Activated effector memory CD4-positive, alpha-beta T cell treated with anti-CD3 and anti-CD28 coated beads, Interleukin-2, amount 50 U/mL, for 16 hours (primary cell): ENCODE results near the gene PCDHGA9.
"Not testable (repeated sequence)": the region's sequence is repeated elsewhere in the genome, so short reads cannot be mapped to it uniquely, and the experiment has no call there.

Experiments
- DNase-seq: peaks from one replicate; pipeline ENCODE4 v3.0.0-alpha.2; 2020

Gene PCDHGA9

DNA sequence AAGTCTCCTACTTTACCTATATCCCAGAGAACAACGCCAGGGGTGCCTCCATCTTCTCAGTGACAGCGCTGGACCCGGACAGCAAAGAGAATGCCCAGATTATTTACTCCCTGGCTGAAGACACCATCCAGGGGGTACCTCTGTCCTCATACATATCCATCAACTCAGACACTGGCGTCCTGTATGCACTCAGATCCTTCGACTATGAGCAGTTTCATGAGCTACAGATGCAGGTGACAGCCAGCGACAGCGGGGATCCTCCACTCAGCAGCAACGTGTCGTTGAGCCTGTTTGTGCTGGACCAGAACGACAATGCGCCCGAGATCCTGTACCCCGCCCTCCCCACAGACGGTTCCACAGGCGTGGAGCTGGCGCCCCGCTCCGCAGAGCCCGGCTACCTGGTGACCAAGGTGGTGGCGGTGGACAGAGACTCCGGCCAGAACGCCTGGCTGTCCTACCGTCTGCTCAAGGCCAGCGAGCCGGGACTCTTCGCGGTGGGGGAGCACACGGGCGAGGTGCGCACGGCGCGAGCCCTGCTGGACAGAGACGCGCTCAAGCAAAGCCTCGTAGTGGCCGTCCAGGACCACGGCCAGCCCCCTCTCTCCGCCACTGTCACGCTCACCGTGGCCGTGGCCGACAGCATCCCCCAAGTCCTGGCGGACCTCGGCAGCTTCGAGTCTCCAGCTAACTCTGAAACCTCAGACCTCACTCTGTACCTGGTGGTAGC, 12.1 kb downstream of the PCDHGA9 start:
- not testable (repeated sequence) for DNase-seq

GRCh38 chr5:141415275-141415618, 12.7 kb downstream of the PCDHGA9 start:
- not testable (repeated sequence) for DNase-seq

GRCh38 chr5:141417494-141418172, 15.1 kb downstream of the PCDHGA9 start, which contains the start of gene PCDHGB7:
Gene PCDHGB7, plus strand, starts transcription at chr5:141417677. Its CDS starts 183 bp downstream, at chr5:141417860.
- peak; percentile 80 for DNase-seq

DNA sequence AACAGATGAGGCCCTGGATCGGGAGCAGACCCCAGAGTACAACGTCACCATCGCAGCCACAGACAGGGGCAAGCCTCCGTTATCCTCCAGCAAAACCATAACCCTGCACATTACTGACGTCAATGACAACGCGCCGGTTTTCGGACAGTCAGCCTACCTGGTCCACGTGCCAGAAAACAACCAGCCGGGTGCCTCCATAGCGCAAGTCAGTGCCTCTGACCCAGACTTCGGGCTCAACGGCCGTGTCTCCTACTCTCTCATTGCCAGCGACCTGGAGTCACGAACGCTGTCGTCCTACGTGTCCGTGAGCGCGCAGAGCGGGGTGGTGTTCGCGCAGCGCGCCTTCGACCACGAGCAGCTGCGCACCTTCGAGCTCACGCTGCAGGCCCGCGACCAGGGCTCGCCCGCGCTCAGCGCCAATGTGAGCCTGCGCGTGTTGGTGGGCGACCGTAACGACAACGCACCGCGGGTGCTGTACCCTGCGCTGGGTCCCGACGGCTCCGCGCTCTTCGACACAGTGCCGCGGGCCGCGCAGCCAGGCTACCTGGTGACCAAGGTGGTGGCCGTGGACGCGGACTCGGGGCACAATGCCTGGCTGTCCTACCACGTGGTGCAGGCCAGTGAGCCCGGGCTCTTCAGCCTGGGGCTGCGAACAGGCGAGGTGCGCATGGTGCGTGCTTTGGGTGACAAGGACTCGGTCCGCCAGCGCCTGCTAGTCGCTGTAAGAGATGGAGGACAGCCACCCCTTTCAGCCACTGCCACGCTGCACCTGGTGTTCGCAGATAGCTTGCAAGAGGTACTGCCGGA, 16.7 kb downstream of the PCDHGA9 start:
- no peak for DNase-seq

DNA sequence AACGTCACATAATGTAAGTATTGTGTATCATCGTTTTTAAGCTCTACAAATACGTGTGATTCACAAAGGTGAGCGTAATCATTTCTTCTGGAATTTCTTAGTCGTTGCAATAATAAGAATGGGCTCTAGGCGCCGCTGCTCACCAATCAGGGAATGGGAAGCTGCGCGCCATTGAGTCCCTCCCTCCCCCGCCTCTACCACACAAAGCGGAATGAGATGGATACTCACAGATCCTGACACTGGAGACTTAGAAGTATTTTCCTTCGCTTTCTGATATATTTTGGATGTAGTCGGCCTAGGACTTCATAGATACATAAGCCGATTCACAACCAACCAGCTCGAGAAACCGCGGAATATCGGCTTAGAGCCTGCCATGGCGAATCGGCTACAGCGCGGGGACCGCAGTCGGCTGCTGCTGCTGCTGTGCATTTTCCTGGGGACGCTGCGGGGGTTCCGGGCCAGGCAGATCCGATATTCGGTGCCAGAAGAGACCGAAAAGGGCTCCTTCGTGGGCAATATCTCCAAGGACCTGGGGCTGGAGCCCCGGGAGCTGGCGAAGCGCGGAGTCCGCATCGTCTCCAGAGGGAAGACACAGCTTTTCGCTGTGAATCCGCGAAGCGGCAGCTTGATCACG, 18.4 kb downstream of the PCDHGA9 start, which contains the start of gene PCDHGA11:
Gene PCDHGA11, plus strand, starts transcription at position 197 of the 634 bp plus-strand sequence. Its CDS starts 177 bp downstream, at position 374.
- no peak for DNase-seq

- no peak for DNase-seq
These were observed 18.9 kb downstream of the PCDHGA9 start for GRCh38 chr5:141421489-141421855.

DNA sequence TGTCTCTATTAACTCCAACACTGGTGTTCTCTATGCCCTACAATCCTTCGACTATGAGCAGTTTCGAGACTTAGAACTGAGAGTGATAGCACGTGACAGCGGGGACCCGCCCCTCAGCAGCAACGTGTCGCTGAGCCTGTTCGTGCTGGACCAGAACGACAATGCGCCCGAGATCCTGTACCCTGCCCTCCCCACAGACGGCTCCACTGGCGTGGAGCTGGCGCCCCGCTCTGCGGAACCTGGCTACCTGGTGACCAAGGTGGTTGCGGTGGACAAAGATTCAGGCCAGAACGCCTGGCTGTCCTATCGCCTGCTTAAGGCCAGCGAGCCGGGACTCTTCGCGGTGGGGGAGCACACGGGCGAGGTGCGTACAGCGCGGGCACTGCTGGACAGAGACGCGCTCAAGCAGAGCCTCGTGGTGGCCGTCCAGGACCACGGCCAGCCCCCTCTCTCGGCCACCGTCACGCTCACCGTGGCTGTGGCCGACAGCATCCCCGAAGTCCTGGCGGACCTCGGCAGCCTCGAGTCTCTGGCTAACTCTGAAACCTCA, 20.2 kb downstream of the PCDHGA9 start:
- no peak for DNase-seq

GRCh38 chr5:141427783-141428426, 25.3 kb downstream of the PCDHGA9 start:
- DNase-seq: no peak

GRCh38 chr5:141430332-141431113, 27.9 kb downstream of the PCDHGA9 start, which contains the start of gene PCDHGA12:
Gene PCDHGA12, plus strand, starts transcription at chr5:141430507. Its CDS starts 253 bp downstream, at chr5:141430760.
- no peak for DNase-seq

GRCh38 chr5:141431286-141431685, 28.7 kb downstream of the PCDHGA9 start:
- DNase-seq: no peak

DNA sequence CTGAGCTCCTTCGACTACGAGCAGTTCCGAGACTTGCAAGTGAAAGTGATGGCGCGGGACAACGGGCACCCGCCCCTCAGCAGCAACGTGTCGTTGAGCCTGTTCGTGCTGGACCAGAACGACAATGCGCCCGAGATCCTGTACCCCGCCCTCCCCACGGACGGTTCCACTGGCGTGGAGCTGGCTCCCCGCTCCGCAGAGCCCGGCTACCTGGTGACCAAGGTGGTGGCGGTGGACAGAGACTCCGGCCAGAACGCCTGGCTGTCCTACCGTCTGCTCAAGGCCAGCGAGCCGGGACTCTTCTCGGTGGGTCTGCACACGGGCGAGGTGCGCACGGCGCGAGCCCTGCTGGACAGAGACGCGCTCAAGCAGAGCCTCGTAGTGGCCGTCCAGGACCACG, 29.7 kb downstream of the PCDHGA9 start:
- not testable (repeated sequence) for DNase-seq

- not testable (repeated sequence) for DNase-seq
These were observed 30.1 kb downstream of the PCDHGA9 start for GRCh38 chr5:141432726-141433125.

DNA sequence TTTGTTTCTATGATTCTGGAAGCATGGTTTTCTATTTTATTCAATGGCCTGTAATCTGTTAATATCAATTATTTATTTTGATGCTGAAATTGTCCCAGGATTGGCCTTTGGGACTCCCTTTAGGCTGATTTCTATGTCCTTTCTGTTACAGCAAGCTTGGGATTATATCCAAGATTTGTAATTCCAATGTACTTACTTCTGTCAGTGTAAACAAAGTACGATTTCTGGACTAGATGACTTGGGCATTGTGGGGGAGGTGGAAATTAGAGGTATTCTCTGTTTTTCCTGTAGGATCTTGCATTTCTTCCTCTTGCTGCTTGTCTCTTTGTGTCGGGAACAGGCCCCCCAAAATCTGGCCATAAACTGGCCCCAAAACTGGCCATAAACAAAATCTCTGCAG, 31.4 kb downstream of the PCDHGA9 start:
- DNase-seq: no peak

GRCh38 chr5:141437221-141437620, 34.6 kb downstream of the PCDHGA9 start:
- no peak for DNase-seq

DNA sequence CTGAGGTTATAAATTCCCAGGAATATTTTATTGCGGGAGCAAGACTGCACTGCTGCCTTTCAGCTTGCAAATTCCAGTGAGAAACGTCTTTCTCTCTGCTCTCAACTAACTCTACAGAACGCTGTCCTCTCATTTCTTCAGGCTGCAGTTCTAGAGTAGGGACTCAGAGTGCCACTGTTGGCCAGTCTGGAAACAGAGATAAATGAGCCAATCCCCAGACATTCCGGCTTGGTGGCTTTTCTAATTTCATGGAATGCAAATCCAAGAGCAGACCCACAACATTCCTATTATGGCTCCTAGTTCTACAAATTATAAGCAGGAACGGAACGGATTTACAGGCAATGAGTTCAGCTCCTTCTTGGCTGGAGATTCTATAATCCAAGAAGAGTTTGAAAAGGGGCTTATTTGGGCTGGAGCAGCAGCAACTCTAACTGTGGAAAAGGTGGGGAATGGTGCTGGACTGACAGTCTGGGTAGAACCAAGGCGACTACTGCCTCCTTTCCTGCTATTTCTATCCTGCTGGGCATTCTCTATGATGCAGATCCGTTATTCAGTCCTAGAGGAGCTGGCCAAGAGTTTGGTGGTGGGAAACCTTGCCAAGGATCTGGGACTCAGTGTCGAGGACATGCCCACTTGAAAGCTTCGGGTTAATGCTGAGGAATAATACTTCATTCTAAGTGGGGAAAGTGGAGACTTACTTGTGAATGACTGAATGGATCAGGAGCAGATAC, 37.0 kb downstream of the PCDHGA9 start:
- DNase-seq: no peak

- no peak for DNase-seq
These were observed 37.8 kb downstream of the PCDHGA9 start for GRCh38 chr5:141440341-141440740.

DNA sequence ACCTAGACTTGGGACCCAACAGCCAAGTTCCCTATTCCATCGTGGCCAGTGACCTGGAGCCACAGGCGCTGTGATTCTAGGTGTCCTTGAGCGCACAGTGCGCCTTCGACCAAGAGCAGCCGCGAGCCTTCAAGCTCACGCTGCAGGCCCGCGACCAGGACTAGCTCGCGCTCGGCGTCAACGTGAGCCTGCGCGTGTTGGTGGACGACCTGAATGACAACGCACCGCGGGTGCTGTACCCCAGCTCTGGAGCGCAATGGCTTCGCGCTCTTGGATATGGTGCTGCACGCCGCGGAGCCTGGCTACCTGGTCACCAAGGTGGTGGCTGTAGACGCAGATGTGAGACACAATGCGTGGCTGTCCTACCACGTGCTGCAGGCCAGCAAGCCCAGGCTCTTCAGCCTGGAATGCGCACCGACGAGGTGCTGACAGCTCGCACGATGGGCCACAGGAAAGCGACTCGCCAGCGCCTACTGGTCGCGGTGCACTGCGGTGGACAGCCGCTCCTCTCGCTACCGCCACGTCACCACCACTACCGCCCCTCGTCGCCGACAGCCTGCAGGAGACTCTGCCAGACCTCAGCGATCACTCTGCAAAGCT, 39.1 kb downstream of the PCDHGA9 start:
- no peak for DNase-seq
